Epithelial cell of proximal tubule (primary cell): Measurements from ENCODE around the gene TREH. TPM values are rescaled to one million over a fixed set of nuclear protein-coding genes. Genes with fewer than 3 reads are reported as not detected.

ENCODE experiments used
- DNase-seq: peaks from one replicate; pipeline ENCODE4 v3.0.0-alpha.2; 2011; ENCODE audit warnings: low read depth
- H3K4me3 ChIP-seq: 2 replicates; pipeline ENCODE4 v1.5.1; 2011; ENCODE audit warnings: low read depth, mild to moderate bottlenecking, low read length
- total RNA-seq: library from RNA; depleted of rRNA; stranded (reverse); fragments of >200 nt; gene quantifications from 2 replicates; pipeline ENCODE4 v1.2.3, GENCODE V29; 2015
- TF ChIP-seq, protein P1 (sequence below): conservative IDR thresholded peaks from 2 replicates; pipeline ENCODE4 v1.5.1; 2012; ENCODE audit warnings: low read depth, mild to moderate bottlenecking, low read length

Gene TREH
- total RNA-seq, 1 donor from 2014 or later = not detected

DNA sequence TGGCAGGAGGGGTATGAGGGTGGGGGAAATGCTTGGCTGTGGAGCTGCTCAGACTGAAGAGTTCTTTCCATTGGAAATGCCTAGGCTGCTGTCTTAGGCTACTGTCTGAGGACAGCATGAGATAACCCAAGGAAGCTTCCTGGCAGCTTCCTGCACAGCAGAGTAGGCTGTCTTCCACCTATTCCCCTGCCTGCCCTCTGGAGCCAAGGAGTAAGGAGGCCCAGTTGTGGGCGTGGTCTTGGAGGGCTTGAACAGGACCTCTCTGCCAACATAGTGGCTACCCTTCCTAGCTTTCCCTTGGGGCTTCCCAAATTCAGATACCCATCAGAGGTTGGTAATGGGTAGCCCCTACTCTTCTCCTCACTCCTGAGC, 46.1 kb downstream of the TREH start:
- DNase-seq = no peak
- H3K4me3 ChIP-seq = no peak overlapping the region
- TF ChIP-seq, protein P1, sequence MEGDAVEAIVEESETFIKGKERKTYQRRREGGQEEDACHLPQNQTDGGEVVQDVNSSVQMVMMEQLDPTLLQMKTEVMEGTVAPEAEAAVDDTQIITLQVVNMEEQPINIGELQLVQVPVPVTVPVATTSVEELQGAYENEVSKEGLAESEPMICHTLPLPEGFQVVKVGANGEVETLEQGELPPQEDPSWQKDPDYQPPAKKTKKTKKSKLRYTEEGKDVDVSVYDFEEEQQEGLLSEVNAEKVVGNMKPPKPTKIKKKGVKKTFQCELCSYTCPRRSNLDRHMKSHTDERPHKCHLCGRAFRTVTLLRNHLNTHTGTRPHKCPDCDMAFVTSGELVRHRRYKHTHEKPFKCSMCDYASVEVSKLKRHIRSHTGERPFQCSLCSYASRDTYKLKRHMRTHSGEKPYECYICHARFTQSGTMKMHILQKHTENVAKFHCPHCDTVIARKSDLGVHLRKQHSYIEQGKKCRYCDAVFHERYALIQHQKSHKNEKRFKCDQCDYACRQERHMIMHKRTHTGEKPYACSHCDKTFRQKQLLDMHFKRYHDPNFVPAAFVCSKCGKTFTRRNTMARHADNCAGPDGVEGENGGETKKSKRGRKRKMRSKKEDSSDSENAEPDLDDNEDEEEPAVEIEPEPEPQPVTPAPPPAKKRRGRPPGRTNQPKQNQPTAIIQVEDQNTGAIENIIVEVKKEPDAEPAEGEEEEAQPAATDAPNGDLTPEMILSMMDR = no peak

DNA sequence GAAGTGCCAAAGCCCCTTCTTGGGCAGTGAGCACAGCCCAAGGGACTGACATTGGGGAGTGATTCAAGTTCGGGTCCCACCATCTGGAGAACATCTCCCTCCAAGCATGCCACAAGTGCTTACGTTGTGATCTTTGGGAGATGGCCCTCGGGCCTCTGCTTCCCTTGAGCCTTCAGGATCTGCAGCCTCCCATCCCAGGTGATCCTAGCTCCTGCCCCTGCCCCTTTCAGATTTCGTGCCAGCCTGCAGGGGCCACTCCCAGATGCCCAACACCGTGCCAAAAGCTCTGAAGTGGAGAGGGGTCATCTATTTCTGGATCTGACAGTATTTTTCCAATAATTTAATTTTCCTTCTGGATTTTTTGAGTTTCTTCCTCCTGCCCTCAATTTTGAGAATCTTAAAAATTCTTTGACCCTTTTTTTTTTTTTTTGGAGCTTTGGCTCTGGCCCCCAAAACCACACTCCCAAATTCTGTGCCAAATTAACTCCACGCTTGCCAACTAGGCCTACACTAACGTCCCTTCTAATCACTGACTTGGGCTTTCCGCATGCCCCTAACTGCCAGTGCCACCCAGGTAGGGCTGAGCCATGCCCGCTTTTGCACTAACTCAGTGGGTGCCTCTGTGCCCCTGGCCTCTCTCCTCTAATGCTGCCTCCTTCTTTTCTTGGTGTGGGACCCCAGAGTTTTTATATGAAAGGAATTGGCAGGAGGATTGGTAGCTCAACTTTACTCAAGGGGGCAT, 46.7 kb downstream of the TREH start:
- H3K4me3 ChIP-seq = no peak overlapping the region
- TF ChIP-seq, protein P1 = no peak
- no peak for DNase-seq

- TF ChIP-seq, protein P1 = no peak
Measured at GRCh38 chr11:118631142-118631909, 48.1 kb downstream of the TREH start.

DNA sequence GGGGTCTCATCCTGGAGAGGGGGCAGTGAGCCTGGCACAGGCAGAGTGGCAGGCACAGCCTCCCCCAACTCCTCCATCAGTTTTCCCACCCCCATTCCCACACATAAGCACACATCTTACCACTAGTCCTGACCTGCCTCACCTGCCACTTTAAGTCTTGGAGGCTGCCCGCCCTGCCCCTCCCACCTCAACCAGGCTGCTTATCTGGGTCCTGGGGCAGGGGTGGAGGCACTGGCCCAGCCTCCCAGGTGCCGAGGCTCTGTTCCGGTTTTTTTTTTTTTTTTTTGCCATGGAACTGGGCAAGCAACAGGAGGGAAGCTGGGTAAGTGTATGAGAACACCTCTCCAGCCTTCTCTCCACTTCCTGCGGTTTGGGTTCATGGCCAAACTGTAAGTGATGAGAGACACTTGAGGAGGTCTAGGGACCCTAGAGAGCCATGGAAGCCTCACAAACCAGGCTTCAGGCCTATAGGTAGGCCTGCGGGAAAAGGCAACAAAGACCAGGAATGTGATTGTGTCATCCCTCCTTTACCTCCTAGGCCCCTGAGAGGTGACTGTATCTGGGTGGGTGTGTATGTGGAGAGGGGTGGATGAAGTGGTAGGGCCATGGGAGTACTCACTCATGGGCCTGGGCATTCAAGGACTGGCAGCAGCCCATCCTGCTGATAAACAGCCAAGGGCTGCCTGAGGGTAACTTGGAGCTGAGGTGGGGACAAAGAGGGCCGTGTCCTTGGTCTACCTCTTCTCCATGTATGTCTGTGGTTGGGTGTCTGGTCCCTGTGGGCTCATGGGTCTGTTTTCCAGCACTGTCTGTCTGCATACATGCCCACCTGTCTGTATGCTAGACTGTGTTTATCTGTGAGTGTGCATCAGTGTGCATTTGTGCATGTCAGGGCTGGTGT, 49.4 kb downstream of the TREH start:
- no peak overlapping the region for H3K4me3 ChIP-seq
- no peak for DNase-seq
- TF ChIP-seq, protein P1 = no peak

More at GRCh38 chr11:118631142-118631909, 48.1 kb downstream of the TREH start:
- no peak for DNase-seq
- no peak overlapping the region for H3K4me3 ChIP-seq

GRCh38 chr11:118628861-118629549, 50.4 kb downstream of the TREH start:
- TF ChIP-seq, protein P1 = no peak
- no peak overlapping the region for H3K4me3 ChIP-seq
- no peak for DNase-seq

DNA sequence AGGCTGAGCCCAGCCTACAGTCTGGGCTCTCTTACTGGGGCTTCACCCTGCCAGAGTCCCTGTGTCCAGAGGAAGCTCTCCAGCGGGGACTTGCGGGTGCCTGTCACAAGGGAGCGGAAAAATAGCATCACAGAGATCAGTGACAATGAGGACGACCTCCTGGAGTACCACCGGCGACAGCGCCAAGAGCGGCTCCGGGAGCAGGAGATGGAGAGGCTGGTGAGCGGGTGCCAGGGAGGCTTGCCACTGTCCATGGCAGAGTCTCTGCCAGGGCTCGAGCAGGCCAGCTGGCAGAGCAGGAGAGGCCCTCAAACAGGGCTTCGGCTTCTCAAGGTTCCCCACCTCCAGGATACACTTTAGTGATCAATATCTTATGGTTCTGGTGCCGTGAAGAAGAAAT, 51.0 kb downstream of the TREH start:
- TF ChIP-seq, protein P1 = no peak
- no peak overlapping the region for H3K4me3 ChIP-seq
- DNase-seq = no peak
